SK-N-SH treated with all-trans-retinoic acid at 6 μM for 48 hours (cell line): ENCODE results near the gene LCN9.
"Not testable (repeated sequence)": the region's sequence is repeated elsewhere in the genome, so short reads cannot be mapped to it uniquely, and the experiment has no call there.

ENCODE experiments used
- ATAC-seq: fragments of 200-7000 bp; cut with Tn5 transposase; 3 replicates; pipeline ENCODE4 v1.9.1; 2020; ENCODE audit warnings: mild to moderate bottlenecking, moderate library complexity
- ARNTL ChIP-seq: fragments of 450-650 bp; formaldehyde crosslinking; IDR thresholded peaks from 2 replicates; pipeline ENCODE4 v1.5.0; 2020; ENCODE audit warnings: low read depth, mild to moderate bottlenecking, moderate library complexity, borderline replicate concordance
- BACH2 ChIP-seq: fragments of 250-450 bp; sonication (Bioruptor Pico); IDR thresholded peaks from 2 replicates; pipeline ENCODE4 v1.9.0; 2021; ENCODE audit warnings: mild to moderate bottlenecking, borderline replicate concordance
- CREB5 ChIP-seq: fragments of 250-450 bp; sonication (Bioruptor Pico); IDR thresholded peaks from 2 replicates; pipeline ENCODE4 v1.5.1; 2020; ENCODE audit warnings: low read depth, mild to moderate bottlenecking, moderate library complexity
- CSDC2 ChIP-seq: fragments of 250-450 bp; sonication (Bioruptor Pico); IDR thresholded peaks from 2 replicates; pipeline ENCODE4 v1.5.0; 2020; ENCODE audit warnings: mild to moderate bottlenecking, moderate library complexity
- CSRNP3 ChIP-seq: fragments of 250-450 bp; sonication (Bioruptor Pico); IDR thresholded peaks from 2 replicates; pipeline ENCODE4 v1.5.1; 2021; ENCODE audit warnings: mild to moderate bottlenecking, moderate library complexity
- ESRRG ChIP-seq: fragments of 250-450 bp; sonication (Bioruptor Pico); IDR thresholded peaks from 2 replicates; pipeline ENCODE4 v1.6.1; 2021; ENCODE audit warnings: mild to moderate bottlenecking
- GLIS3 ChIP-seq: fragments of 250-450 bp; sonication (Bioruptor Pico); IDR thresholded peaks from 2 replicates; pipeline ENCODE4 v1.5.0; 2020; ENCODE audit warnings: mild to moderate bottlenecking, moderate library complexity
- ISL1 ChIP-seq: fragments of 250-450 bp; sonication (Bioruptor Pico); IDR thresholded peaks from 2 replicates; pipeline ENCODE4 v2.1.2; 2022; ENCODE audit warnings: mild to moderate bottlenecking, moderate library complexity
- OSR1 ChIP-seq: fragments of 250-450 bp; sonication (Bioruptor Pico); IDR thresholded peaks from 2 replicates; pipeline ENCODE4 v1.8.0; 2022; ENCODE audit warnings: moderate library complexity, mild to moderate bottlenecking, inconsistent platforms
- POU6F1 ChIP-seq: fragments of 250-450 bp; sonication (Bioruptor Pico); IDR thresholded peaks from 2 replicates; pipeline ENCODE4 v1.8.0; 2021; ENCODE audit warnings: low read depth, mild to moderate bottlenecking, moderate library complexity, borderline replicate concordance
- PPARA ChIP-seq: fragments of 250-450 bp; sonication (Bioruptor Pico); IDR thresholded peaks from 2 replicates; pipeline ENCODE4 v1.5.0; 2020; ENCODE audit warnings: mild to moderate bottlenecking, borderline replicate concordance
- RARB ChIP-seq: fragments of 250-450 bp; sonication (Bioruptor Pico); IDR thresholded peaks from 2 replicates; pipeline ENCODE4 v1.8.0; 2021; ENCODE audit warnings: mild to moderate bottlenecking, moderate library complexity
- SNAI2 ChIP-seq: fragments of 250-450 bp; sonication (Bioruptor Pico); IDR thresholded peaks from 2 replicates; pipeline ENCODE4 v1.5.0; 2020; ENCODE audit warnings: mild to moderate bottlenecking, moderate library complexity
- TCF4 ChIP-seq: fragments of 250-450 bp; sonication (Bioruptor Pico); IDR thresholded peaks from 2 replicates; pipeline ENCODE4 v1.8.0; 2021; ENCODE audit warnings: mild to moderate bottlenecking, moderate library complexity, borderline replicate concordance
- TSHZ2 ChIP-seq: fragments of 250-450 bp; sonication (Bioruptor Pico); IDR thresholded peaks from 2 replicates; pipeline ENCODE4 v1.5.0; 2020; ENCODE audit warnings: mild to moderate bottlenecking, moderate library complexity
- ZC3H10 ChIP-seq: fragments of 250-450 bp; sonication (Bioruptor Pico); IDR thresholded peaks from 2 replicates; pipeline ENCODE4 v1.5.1; 2021; ENCODE audit warnings: mild to moderate bottlenecking, moderate library complexity
- ZFP3 ChIP-seq: fragments of 250-450 bp; sonication (Bioruptor Pico); IDR thresholded peaks from 2 replicates; pipeline ENCODE4 v1.5.0; 2020; ENCODE audit warnings: mild to moderate bottlenecking, moderate library complexity
- ZFP30 ChIP-seq: fragments of 450-650 bp; formaldehyde crosslinking; IDR thresholded peaks from 2 replicates; pipeline ENCODE4 v1.5.0; 2022; ENCODE audit warnings: mild to moderate bottlenecking, moderate library complexity
- ZNF565 ChIP-seq: fragments of 450-650 bp; formaldehyde crosslinking; conservative IDR thresholded peaks from 2 replicates; pipeline ENCODE4 v1.5.0; 2020; ENCODE audit warnings: low read depth, mild to moderate bottlenecking, moderate library complexity
- ZNF70 ChIP-seq: fragments of 450-650 bp; formaldehyde crosslinking; IDR thresholded peaks from 2 replicates; pipeline ENCODE4 v1.5.0; 2020; ENCODE audit warnings: mild to moderate bottlenecking, moderate library complexity
- ZNF8 ChIP-seq: fragments of 450-650 bp; formaldehyde crosslinking; IDR thresholded peaks from 2 replicates; pipeline ENCODE4 v1.5.0; 2020; ENCODE audit warnings: mild to moderate bottlenecking, moderate library complexity

Gene LCN9

GRCh38 chr9:135666534-135667462, 3.7 kb downstream of the LCN9 start:
- ATAC-seq = no peak
- TF ChIP-seq RARB (CRISPR knock-in tag) = no peak
- no peak for TF ChIP-seq ARNTL (CRISPR knock-in tag)
- TF ChIP-seq ZNF8 (CRISPR knock-in tag) = no peak
- no peak for TF ChIP-seq TCF4 (CRISPR knock-in tag)
- no peak for TF ChIP-seq GLIS3 (CRISPR knock-in tag)
- no peak for TF ChIP-seq ZNF565 (CRISPR knock-in tag)
- no peak for TF ChIP-seq SNAI2
- no peak for TF ChIP-seq CSDC2 (CRISPR knock-in tag)
- no peak for TF ChIP-seq ESRRG (CRISPR knock-in tag)
- TF ChIP-seq ZFP3 (CRISPR knock-in tag) = no peak
- no peak for TF ChIP-seq BACH2
- TF ChIP-seq OSR1 (CRISPR knock-in tag) = no peak
- no peak for TF ChIP-seq CSRNP3 (CRISPR knock-in tag)
- no peak for TF ChIP-seq ZNF70 (CRISPR knock-in tag)
- no peak for TF ChIP-seq POU6F1 (CRISPR knock-in tag)
- no peak for TF ChIP-seq ISL1

- ATAC-seq = no peak
- TF ChIP-seq CREB5 = no peak
- TF ChIP-seq GLIS3 (CRISPR knock-in tag) = no peak
- no peak for TF ChIP-seq RARB (CRISPR knock-in tag)
Observed at GRCh38 chr9:135667463-135668001, 4.4 kb downstream of the LCN9 start.

- not testable (repeated sequence) for ATAC-seq
Observed at GRCh38 chr9:135669018-135669417, 5.9 kb downstream of the LCN9 start.

GRCh38 chr9:135669616-135670285, 6.6 kb downstream of the LCN9 start:
- no peak for TF ChIP-seq ZNF565 (CRISPR knock-in tag)
- no peak for TF ChIP-seq ZFP3 (CRISPR knock-in tag)
- TF ChIP-seq ARNTL (CRISPR knock-in tag) = no peak
- TF ChIP-seq BACH2 = no peak
- TF ChIP-seq POU6F1 (CRISPR knock-in tag) = no peak
- no peak for TF ChIP-seq PPARA (CRISPR knock-in tag)
- no peak for TF ChIP-seq ESRRG (CRISPR knock-in tag)
- no peak for TF ChIP-seq SNAI2
- TF ChIP-seq CSRNP3 (CRISPR knock-in tag) = no peak
- TF ChIP-seq ZFP30 = no peak
- no peak for TF ChIP-seq RARB (CRISPR knock-in tag)
- no peak for TF ChIP-seq ISL1
- no peak for TF ChIP-seq ZC3H10 (CRISPR knock-in tag)
- TF ChIP-seq OSR1 (CRISPR knock-in tag) = no peak
- TF ChIP-seq TSHZ2 (CRISPR knock-in tag) = no peak
- TF ChIP-seq GLIS3 (CRISPR knock-in tag) = no peak
- TF ChIP-seq CSDC2 (CRISPR knock-in tag) = no peak
- TF ChIP-seq TCF4 (CRISPR knock-in tag) = no peak
- TF ChIP-seq ZNF70 (CRISPR knock-in tag) = no peak
- TF ChIP-seq, all 23 proteins: peak for 0
- no peak for ATAC-seq
